ENCODE data around the gene LRRTM1. TPM values are rescaled to one million over a fixed set of nuclear protein-coding genes. Genes with fewer than 3 reads are reported as not detected.

The LRRTM1 gene
- total and polyA plus RNA-seq, 2 donors (not counting 3 experiments of a cell fraction or from before 2014, with no cell fraction given) = not detected

DNA sequence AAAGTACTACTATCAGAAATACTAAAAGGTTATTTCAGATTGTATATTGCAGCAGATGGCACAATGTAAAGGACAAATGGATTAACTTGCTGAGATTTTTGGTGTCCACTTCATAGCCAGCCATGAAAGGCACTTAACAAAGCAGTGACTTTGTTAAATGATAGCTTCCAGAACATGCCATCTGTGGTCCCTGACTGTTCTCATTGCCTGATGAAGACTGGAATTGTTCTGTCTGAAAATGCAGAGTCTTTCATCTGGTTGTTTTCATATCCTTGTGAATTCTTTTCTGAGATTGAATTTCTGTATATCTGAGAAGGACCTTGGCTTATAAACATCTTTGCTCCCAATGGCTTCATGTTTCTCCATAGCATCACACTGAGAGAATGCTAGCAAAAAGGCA lies 44.4 kb upstream of the LRRTM1 start:
- Histone ChIP-seq H3K9me3 (replicated peaks; ENCODE audit: control insufficient read depth, insufficient read depth, low read length) (peaks cover 4% of the 10 kb centered on the region), H3K9ac (replicated peaks; ENCODE audit: extremely low read depth, insufficient read depth, low read length) (no peak overlapping the region), H3K9me1 (replicated peaks; ENCODE audit: control insufficient read depth, extremely low read depth, insufficient read depth, low read length) (no peaks in the 10 kb centered on the region), H3K36me3 (ENCODE audit: control insufficient read depth in 2 of 2, extremely low read depth in 1 of 2, insufficient read depth in 2 of 2, low read length in 2 of 2) (no peaks in the 10 kb centered on the region), H3K4me1 (ENCODE audit: control insufficient read depth, extremely low read depth, insufficient read depth, low read length) (no peaks in the 10 kb centered on the region), H2AFZ (ENCODE audit: low read depth, low read length) (no peak overlapping the region), H3K4me2 (ENCODE audit: insufficient read depth, low read length) (no peak overlapping the region), H3K4me3 (replicated peaks in 1 of 3; ENCODE audit: insufficient read depth in 1 of 3, low read depth in 1 of 3, low read length in 3 of 3) (no peak overlapping the region), H3K27me3 (ENCODE audit: control insufficient read depth in 2 of 2, insufficient read depth in 2 of 2, low read length in 2 of 2) (no peaks in the 10 kb centered on the region), H3K27ac (ENCODE audit: insufficient read depth, low read depth, low read length) (no peak overlapping the region), H4K20me1 (replicated peaks; ENCODE audit: control insufficient read depth, extremely low read depth, insufficient read depth, low read length) (no peaks in the 10 kb centered on the region), H3K79me2 (ENCODE audit: control insufficient read depth, insufficient read depth, low read length) (no peaks in the 10 kb centered on the region)
- CTCF ChIA-PET = no interaction called here
- POLR2A ChIA-PET = no interaction called here
- no TSS peak for BruUV-seq (replicated peaks)
- intact Hi-C loops (cut with micrococcal nuclease) (no loop called here), dilution Hi-C loops (cut with MboI; ENCODE audit: extremely low pct_ligation_motif_present, low sequenced_read_pairs) (no loop called here)
- DNase-seq (ENCODE audit: low read depth, low spot score) (no peak), FAIRE-seq (no peak)
- TF ChIP-seq, protein P1, sequence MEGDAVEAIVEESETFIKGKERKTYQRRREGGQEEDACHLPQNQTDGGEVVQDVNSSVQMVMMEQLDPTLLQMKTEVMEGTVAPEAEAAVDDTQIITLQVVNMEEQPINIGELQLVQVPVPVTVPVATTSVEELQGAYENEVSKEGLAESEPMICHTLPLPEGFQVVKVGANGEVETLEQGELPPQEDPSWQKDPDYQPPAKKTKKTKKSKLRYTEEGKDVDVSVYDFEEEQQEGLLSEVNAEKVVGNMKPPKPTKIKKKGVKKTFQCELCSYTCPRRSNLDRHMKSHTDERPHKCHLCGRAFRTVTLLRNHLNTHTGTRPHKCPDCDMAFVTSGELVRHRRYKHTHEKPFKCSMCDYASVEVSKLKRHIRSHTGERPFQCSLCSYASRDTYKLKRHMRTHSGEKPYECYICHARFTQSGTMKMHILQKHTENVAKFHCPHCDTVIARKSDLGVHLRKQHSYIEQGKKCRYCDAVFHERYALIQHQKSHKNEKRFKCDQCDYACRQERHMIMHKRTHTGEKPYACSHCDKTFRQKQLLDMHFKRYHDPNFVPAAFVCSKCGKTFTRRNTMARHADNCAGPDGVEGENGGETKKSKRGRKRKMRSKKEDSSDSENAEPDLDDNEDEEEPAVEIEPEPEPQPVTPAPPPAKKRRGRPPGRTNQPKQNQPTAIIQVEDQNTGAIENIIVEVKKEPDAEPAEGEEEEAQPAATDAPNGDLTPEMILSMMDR (IDR thresholded peaks at IDR 0.05; ENCODE audit: extremely low read depth in 1 of 2, insufficient read depth in 1 of 2, low read depth in 1 of 2, low read length in 2 of 2) = no peak
- TF ChIP-seq POLR2A (IDR thresholded peaks at IDR 0.05; ENCODE audit: low read depth, low read length) = no peak
- no peak for TF ChIP-seq FOS (IDR thresholded peaks at IDR 0.05; ENCODE audit: borderline replicate concordance, insufficient read depth, low read length)
- no peak for TF ChIP-seq MYC (IDR thresholded peaks at IDR 0.05; ENCODE audit: low read depth, low read length)
- no peak for TF ChIP-seq GATA2 (IDR thresholded peaks at IDR 0.05; ENCODE audit: insufficient read depth, insufficient read length, low read depth, low read length)
- no peak for TF ChIP-seq JUN (IDR thresholded peaks at IDR 0.05; ENCODE audit: borderline replicate concordance, insufficient read depth, insufficient read length, low read depth)
- no peak for TF ChIP-seq POLR2AphosphoS5 (IDR thresholded peaks at IDR 0.05; ENCODE audit: insufficient read depth, low read depth, low read length)
- TF ChIP-seq EZH2 (IDR thresholded peaks at IDR 0.05; ENCODE audit: borderline replicate concordance, low read depth, low read length, severe bottlenecking) = no peak
- no peak for TF ChIP-seq MAX (IDR thresholded peaks at IDR 0.05; ENCODE audit: insufficient read depth, insufficient read length)
